CD14-positive monocyte (primary cell): ENCODE data around the gene C2CD4D. TPM values are rescaled to one million over a fixed set of nuclear protein-coding genes. Genes with fewer than 3 reads are reported as not detected.
A peak's percentile ranks its signal among the peaks of the same experiment; 100 is the strongest.

Experiments used
- DNase-seq, 3 donors: peaks; one replicate each; pipeline ENCODE4 v3.0.0-alpha.2; 2011 to 2022
- H2AFZ ChIP-seq: 2 replicates; pipeline ENCODE4 v1.6.0; 2012; ENCODE audit warnings: mild to moderate bottlenecking, low read depth, low read length, inconsistent platforms; ENCODE audit not compliant: insufficient read depth, poor library complexity, severe bottlenecking
- H3K27ac ChIP-seq, 2 donors: 1 replicate in 1 of 2; 2 replicates in 1 of 2; pipeline ENCODE4 v1.5.1; 2012 to 2013; ENCODE audit warnings: low read length in 2 of 2, control low read depth in 1 of 2, inconsistent platforms in 1 of 2, low read depth in 1 of 2, mild to moderate bottlenecking in 1 of 2
- H3K27me3 ChIP-seq, 2 donors: one replicate each; pipeline versions ENCODE4 v1.6.0 to v1.6.1; 2011 to 2013; ENCODE audit warnings: low read length in 2 of 2; ENCODE audit not compliant: control insufficient read depth in 2 of 2, insufficient read depth in 2 of 2
- H3K36me3 ChIP-seq, 2 donors: replicated peaks in 1 of 2; 1 replicate in 1 of 2; 2 replicates in 1 of 2; pipeline versions ENCODE4 v1.5.1 to v1.6.1; 2012 to 2013; ENCODE audit warnings: low read length in 2 of 2, control low read depth in 1 of 2, inconsistent platforms in 1 of 2, mild to moderate bottlenecking in 1 of 2; ENCODE audit not compliant: insufficient read depth in 2 of 2, control insufficient read depth in 1 of 2
- H3K4me1 ChIP-seq, 2 donors: 1 replicate in 1 of 2; 2 replicates in 1 of 2; pipeline versions ENCODE4 v1.5.1 to v1.6.1; 2012 to 2013; ENCODE audit warnings: low read length in 2 of 2, control low read depth in 1 of 2, inconsistent platforms in 1 of 2, mild to moderate bottlenecking in 1 of 2, moderate library complexity in 1 of 2; ENCODE audit not compliant: insufficient read depth in 2 of 2, control insufficient read depth in 1 of 2
- H3K4me2 ChIP-seq: replicated peaks from 2 replicates; pipeline ENCODE3; 2012; ENCODE audit warnings: low read length, moderate library complexity, mild to moderate bottlenecking; ENCODE audit not compliant: poor library complexity, severe bottlenecking; ENCODE audit errors: extremely low read depth
- H3K4me3 ChIP-seq, 3 experiments: fragments of 200-600 bp in 1 of 3; sonication (generic) in 1 of 3; replicated peaks in 1 of 3; 1 replicate in 2 of 3; 2 replicates in 1 of 3; pipeline ENCODE4 v1.5.1; 2011 to 2013; ENCODE audit warnings: low read length in 3 of 3, mild to moderate bottlenecking in 3 of 3, control low read depth in 2 of 3, low read depth in 2 of 3, inconsistent platforms in 1 of 3, moderate library complexity in 1 of 3
- H3K79me2 ChIP-seq: 2 replicates; pipeline ENCODE4 v1.6.0; 2012; ENCODE audit warnings: mild to moderate bottlenecking, control low read depth, inconsistent platforms, low read length, moderate library complexity; ENCODE audit not compliant: insufficient read depth
- H3K9ac ChIP-seq: 2 replicates; pipeline ENCODE4 v1.6.0; 2017; ENCODE audit warnings: low read length, mild to moderate bottlenecking; ENCODE audit not compliant: insufficient read depth, poor library complexity, severe bottlenecking
- H3K9me3 ChIP-seq, 2 donors: replicated peaks in 1 of 2; 1 replicate in 1 of 2; 2 replicates in 1 of 2; pipeline versions ENCODE4 v1.5.1 to v1.6.1; 2012 to 2013; ENCODE audit warnings: low read length in 2 of 2, control low read depth in 1 of 2; ENCODE audit not compliant: control insufficient read depth in 1 of 2, insufficient read depth in 1 of 2
- H4K20me1 ChIP-seq: 2 replicates; pipeline ENCODE4 v1.6.0; 2012; ENCODE audit warnings: mild to moderate bottlenecking, low read length, control low read depth, moderate library complexity; ENCODE audit not compliant: insufficient read depth
- H3K27ac Mint-ChIP-seq, 7 donors: one replicate each; pipeline ENCODE4 v1.8.0; 2020; ENCODE audit warnings: mild to moderate bottlenecking in 7 of 7, mixed read lengths in 7 of 7, moderate library complexity in 6 of 7, inconsistent platforms in 2 of 7
- H3K27me3 Mint-ChIP-seq, 3 donors: one replicate each; pipeline ENCODE4 v1.8.0; 2021 to 2022; ENCODE audit warnings: low read depth in 3 of 3, mild to moderate bottlenecking in 3 of 3, mixed read lengths in 3 of 3, moderate library complexity in 3 of 3, inconsistent platforms in 1 of 3
- H3K36me3 Mint-ChIP-seq, 2 donors: one replicate each; pipeline ENCODE4 v1.8.0; 2020; ENCODE audit warnings: mixed read lengths in 2 of 2, inconsistent platforms in 1 of 2, mild to moderate bottlenecking in 1 of 2
- H3K4me1 Mint-ChIP-seq: one replicate; pipeline ENCODE4 v1.8.0; 2020; ENCODE audit warnings: mild to moderate bottlenecking, mixed read lengths
- H3K4me3 Mint-ChIP-seq, 2 donors: one replicate each; pipeline ENCODE4 v1.8.0; 2020; ENCODE audit warnings: mild to moderate bottlenecking in 2 of 2, mixed read lengths in 2 of 2, moderate library complexity in 1 of 2
- H3K9me3 Mint-ChIP-seq, 7 donors: one replicate each; pipeline ENCODE4 v1.8.0; 2020 to 2022; ENCODE audit warnings: mixed read lengths in 7 of 7, mild to moderate bottlenecking in 6 of 7, moderate library complexity in 6 of 7, inconsistent platforms in 2 of 7
- CTCF ChIP-seq: fragments of 200-600 bp; IDR thresholded peaks from one replicate; pipeline ENCODE4 v1.8.0; 2022; ENCODE audit warnings: antibody characterized with exemption, mild to moderate bottlenecking
- WGBS: methylation state at CpG from one replicate; pipeline ENCODE4 v1.1.5; 2013; ENCODE audit warnings: missing lambda C conversion rate; ENCODE audit not compliant: insufficient coverage; 5-methylcytosine and 5-hydroxymethylcytosine counted together
- intact Hi-C, 2 donors: fragments of 100-400 bp; cut with micrococcal nuclease; formaldehyde crosslinking; loops; one replicate each; pipeline versions ENCODE4 v1.15.0 to v1.15.1; 2023
- polyA plus RNA-seq, 3 donors: library from polyadenylated mRNA; depleted of rRNA in 1 of 3; unstranded in 2 of 3; stranded (reverse) in 1 of 3; fragments of 300-500 nt in 2 of 3; fragments of >200 nt in 1 of 3; fragmentation: Illumina TruSeq in 2 of 3; gene quantifications; 1 replicate in 2 of 3; 2 replicates in 1 of 3; pipeline ENCODE4 v1.2.3, GENCODE V29; 2012 to 2021

Gene C2CD4D
- polyA plus RNA-seq, 3 donors, result not detected

- no peak overlapping the region for H3K27ac ChIP-seq
- WGBS, result 94% methylated on average over 11 of the region's 12 CpGs
- DNase-seq, result no peak
- H3K4me1 Mint-ChIP-seq, result peaks cover 16% of the 10 kb centered on the region
- no peak overlapping the region for H3K4me3 ChIP-seq
- no peaks in the 10 kb centered on the region for H3K79me2 ChIP-seq
- H3K27me3 ChIP-seq, result no peaks in the 10 kb centered on the region
- H3K4me3 Mint-ChIP-seq, result no peak overlapping the region
- H4K20me1 ChIP-seq, result no peaks in the 10 kb centered on the region
- peaks cover 11 to 18% (median 11%) of the 10 kb centered on the region in 3 donors for H3K27me3 Mint-ChIP-seq
- intact Hi-C loops, result no loop called here
- no peak overlapping the region for H3K4me2 ChIP-seq
- H3K9ac ChIP-seq, result no peak overlapping the region
- H3K36me3 Mint-ChIP-seq, result no peaks in the 10 kb centered on the region
- no peak overlapping the region for H2AFZ ChIP-seq
- H3K4me1 ChIP-seq, result peaks cover 8 to 10% of the 10 kb centered on the region in 2 donors
- no peaks in the 10 kb centered on the region for H3K9me3 Mint-ChIP-seq
- no peaks in the 10 kb centered on the region for H3K9me3 ChIP-seq
- no peak for TF ChIP-seq CTCF
- no peak overlapping the region for H3K27ac Mint-ChIP-seq
- no peaks in the 10 kb centered on the region for H3K36me3 ChIP-seq
These were observed 20.3 kb downstream of the C2CD4D start for GRCh38 chr1:151819227-151819835.

GRCh38 chr1:151817353-151817730 is 22.3 kb downstream of the C2CD4D start:
- 25% methylated on average over 2 of the region's 7 CpGs for WGBS
- Histone ChIP-seq H4K20me1 (no peaks in the 10 kb centered on the region), H3K4me3 (peak overlapping the region in 1 of 3 experiments; percentile 45), H2AFZ (peak overlapping the region; percentile 59), H3K27me3 (no peaks in the 10 kb centered on the region), H3K27ac (no peak overlapping the region), H3K79me2 (no peaks in the 10 kb centered on the region), H3K36me3 (no peaks in the 10 kb centered on the region), H3K9ac (no peak overlapping the region), H3K4me1 (peaks cover 8 to 10% of the 10 kb centered on the region in 2 donors), H3K4me2 (peak overlapping the region; percentile 26), H3K9me3 (no peaks in the 10 kb centered on the region)
- Mint-ChIP-seq H3K4me1 (peaks cover 16% of the 10 kb centered on the region), H3K27me3 (peaks cover 13 to 18% (median 16%) of the 10 kb centered on the region in 3 donors), H3K4me3 (peak overlapping the region in 1 of 2 donors; percentile 69), H3K36me3 (no peaks in the 10 kb centered on the region), H3K9me3 (no peaks in the 10 kb centered on the region), H3K27ac (no peak overlapping the region)
- peak; percentile 23 to 42 (median 37) for DNase-seq
- intact Hi-C loops, result no loop called here
- TF ChIP-seq CTCF, result no peak
